Parathyroid adenoma (tissue), 2 donors: Measurements from ENCODE around the gene CABLES1.

ENCODE experiments used
- H2AFZ ChIP-seq: fragments of 300-600 bp; sonication (generic); one replicate; pipeline ENCODE4 v1.7.0; 2017; ENCODE audit warnings: antibody characterized with exemption, mild to moderate bottlenecking
- H3K27ac ChIP-seq: fragments of 300-600 bp; sonication (generic); one replicate; pipeline ENCODE4 v1.7.0; 2017
- H3K27me3 ChIP-seq: fragments of 300-600 bp; sonication (generic); one replicate; pipeline ENCODE4 v1.7.0; 2017; ENCODE audit warnings: low read length; ENCODE audit not compliant: control insufficient read depth, insufficient read depth
- H3K36me3 ChIP-seq: fragments of 300-600 bp; sonication (generic); one replicate; pipeline ENCODE4 v1.7.0; 2017; ENCODE audit warnings: low read length; ENCODE audit not compliant: control insufficient read depth, insufficient read depth
- H3K4me1 ChIP-seq: fragments of 300-600 bp; sonication (generic); one replicate; pipeline ENCODE4 v1.7.0; 2017; ENCODE audit warnings: control low read depth
- H3K4me2 ChIP-seq: fragments of 300-600 bp; sonication (generic); one replicate; pipeline ENCODE4 v1.7.0; 2017; ENCODE audit warnings: low read length
- H3K4me3 ChIP-seq: fragments of 300-600 bp; sonication (generic); one replicate; pipeline ENCODE4 v1.7.0; 2017; ENCODE audit warnings: low read depth, low read length
- H3K79me2 ChIP-seq: fragments of 300-600 bp; sonication (generic); one replicate; pipeline ENCODE4 v1.7.0; 2017; ENCODE audit warnings: control low read depth
- H3K9ac ChIP-seq: fragments of 300-600 bp; sonication (generic); one replicate; pipeline ENCODE4 v1.7.0; 2017; ENCODE audit warnings: mild to moderate bottlenecking
- H3K9me3 ChIP-seq: fragments of 300-600 bp; sonication (generic); one replicate; pipeline ENCODE4 v1.7.0; 2017; ENCODE audit warnings: low read length; ENCODE audit not compliant: control insufficient read depth
- CTCF ChIP-seq: fragments of 300-600 bp; sonication (generic); IDR thresholded peaks from one replicate; pipeline ENCODE4 v1.7.0; 2017; ENCODE audit warnings: antibody characterized with exemption, mild to moderate bottlenecking
- donor health status: primary hyperparathyroidism.

Gene CABLES1

GRCh38 chr18:23193742-23194141 lies 58.5 kb downstream of the CABLES1 start:
- TF ChIP-seq CTCF: no peak
- H3K79me2 ChIP-seq: no peaks in the 10 kb centered on the region
- no peaks in the 10 kb centered on the region for H3K27me3 ChIP-seq
- no peak overlapping the region for H3K27ac ChIP-seq
- no peaks in the 10 kb centered on the region for H3K36me3 ChIP-seq
- H3K9ac ChIP-seq: no peak overlapping the region
- H3K4me2 ChIP-seq: no peak overlapping the region
- H2AFZ ChIP-seq: no peak overlapping the region
- no peaks in the 10 kb centered on the region for H3K9me3 ChIP-seq
- H3K4me3 ChIP-seq: no peak overlapping the region
- H3K4me1 ChIP-seq: peaks cover 3% of the 10 kb centered on the region

- no peak overlapping the region for H3K4me2 ChIP-seq
- no peak for TF ChIP-seq CTCF
Observed at GRCh38 chr18:23194155-23194996, 59.1 kb downstream of the CABLES1 start.

GRCh38 chr18:23194997-23195957 lies 60.0 kb downstream of the CABLES1 start:
- Histone ChIP-seq H3K4me1 (peaks cover 3% of the 10 kb centered on the region), H3K79me2 (no peaks in the 10 kb centered on the region), H3K4me2 (no peak overlapping the region), H3K27me3 (no peaks in the 10 kb centered on the region), H3K9ac (no peak overlapping the region), H3K36me3 (no peaks in the 10 kb centered on the region), H2AFZ (no peak overlapping the region), H3K4me3 (no peak overlapping the region), H3K9me3 (no peaks in the 10 kb centered on the region), H3K27ac (no peak overlapping the region)
- no peak for TF ChIP-seq CTCF

More at GRCh38 chr18:23194155-23194996, 59.1 kb downstream of the CABLES1 start:
- Histone ChIP-seq H3K27me3 (no peaks in the 10 kb centered on the region), H2AFZ (no peak overlapping the region), H3K27ac (no peak overlapping the region), H3K79me2 (no peaks in the 10 kb centered on the region), H3K9ac (no peak overlapping the region), H3K4me3 (no peak overlapping the region), H3K36me3 (no peaks in the 10 kb centered on the region), H3K4me1 (peaks cover 3% of the 10 kb centered on the region), H3K9me3 (no peaks in the 10 kb centered on the region)

GRCh38 chr18:23196119-23197007 lies 61.1 kb downstream of the CABLES1 start:
- no peak overlapping the region for H3K9ac ChIP-seq
- H3K27ac ChIP-seq: no peak overlapping the region
- H3K9me3 ChIP-seq: no peaks in the 10 kb centered on the region
- H3K4me2 ChIP-seq: no peak overlapping the region
- H3K79me2 ChIP-seq: no peaks in the 10 kb centered on the region
- H3K27me3 ChIP-seq: no peaks in the 10 kb centered on the region
- H3K4me3 ChIP-seq: no peak overlapping the region
- no peak overlapping the region for H2AFZ ChIP-seq
- TF ChIP-seq CTCF: no peak
- peaks cover 9% of the 10 kb centered on the region for H3K4me1 ChIP-seq
- H3K36me3 ChIP-seq: no peaks in the 10 kb centered on the region
